Endothelial cell of umbilical vein (primary cell): ENCODE measurements around the gene KDM4C. TPM values are rescaled to one million over a fixed set of nuclear protein-coding genes. Genes with fewer than 3 reads are reported as not detected.
A peak's percentile ranks its signal among the peaks of the same experiment; 100 is the strongest.

ENCODE experiments used
- BruUV-seq: library from RNA; stranded (reverse); fragments of 400-500 nt; replicated peaks from 2 replicates; lab custom pipeline; 2021; lab: Mats Ljungman, UMichigan
- CTCF ChIA-PET: fragments of 300-600, 350-600 bp; sonication (Branson Sonifier 250); formaldehyde crosslinking; loops from one replicate; lab custom pipeline; 2021; ENCODE audit warnings: antibody characterized with exemption, inconsistent platforms; lab: Charles Lee
- POLR2A ChIA-PET: fragments of 300-600, 350-600 bp; sonication (Branson Sonifier 250); formaldehyde crosslinking; loops from one replicate; lab custom pipeline; 2021; ENCODE audit warnings: antibody characterized with exemption, inconsistent platforms; lab: Charles Lee
- DNase-seq: peaks from one replicate; pipeline ENCODE4 v3.0.0-alpha.2; 2011; ENCODE audit warnings: low read depth, low spot score
- FAIRE-seq: peaks from 2 replicates; lab custom pipeline; 2011; peaks lifted over from hg19 to GRCh38; lab: Jason Lieb, UNC
- H2AFZ ChIP-seq: 2 replicates; pipeline ENCODE4 v1.6.0; 2012; ENCODE audit warnings: low read depth, low read length, control low read depth, inconsistent platforms
- H3K27ac ChIP-seq: 2 replicates; pipeline ENCODE4 v1.5.1; 2011; ENCODE audit warnings: low read depth, mild to moderate bottlenecking, control low read depth, low read length, moderate library complexity; ENCODE audit not compliant: insufficient read depth
- H3K27me3 ChIP-seq, 2 experiments: 2 replicates each; pipeline versions ENCODE4 v1.6.0 to v1.6.1; 2011; ENCODE audit warnings: low read length in 2 of 2, mixed read lengths in 1 of 2; ENCODE audit not compliant: control insufficient read depth in 2 of 2, insufficient read depth in 2 of 2
- H3K36me3 ChIP-seq, 2 experiments: 2 replicates in 1 of 2; 3 replicates in 1 of 2; pipeline ENCODE4 v1.5.1; 2011; ENCODE audit warnings: low read length in 2 of 2, mild to moderate bottlenecking in 1 of 2, moderate library complexity in 1 of 2; ENCODE audit not compliant: control insufficient read depth in 2 of 2, insufficient read depth in 2 of 2; ENCODE audit errors: extremely low read depth in 1 of 2
- H3K4me1 ChIP-seq: 3 replicates; pipeline ENCODE4 v1.5.1; 2011; ENCODE audit warnings: mild to moderate bottlenecking, low read length; ENCODE audit not compliant: control insufficient read depth, insufficient read depth; ENCODE audit errors: extremely low read depth
- H3K4me2 ChIP-seq: 2 replicates; pipeline ENCODE4 v1.6.1; 2011; ENCODE audit warnings: low read length, control low read depth, mixed read lengths; ENCODE audit not compliant: insufficient read depth
- H3K4me3 ChIP-seq, 3 experiments: fragments of 200-600 bp in 1 of 3; sonication (generic), shearing (Covaris generic) in 1 of 3; replicated peaks in 1 of 3; 2 replicates each; pipeline ENCODE4 v1.5.1; 2011 to 2016; ENCODE audit warnings: control low read depth in 3 of 3, low read length in 3 of 3, mild to moderate bottlenecking in 2 of 3, inconsistent platforms in 1 of 3, low read depth in 1 of 3, moderate library complexity in 1 of 3; ENCODE audit not compliant: insufficient read depth in 1 of 3
- H3K79me2 ChIP-seq: 2 replicates; pipeline ENCODE4 v1.6.0; 2012; ENCODE audit warnings: low read length, inconsistent platforms; ENCODE audit not compliant: control insufficient read depth, insufficient read depth
- H3K9ac ChIP-seq: replicated peaks from 2 replicates; pipeline ENCODE3; 2011; ENCODE audit warnings: low read length, control low read depth; ENCODE audit not compliant: insufficient read depth; ENCODE audit errors: extremely low read depth
- H3K9me1 ChIP-seq: replicated peaks from 3 replicates; pipeline ENCODE4 v1.6.0; 2011; ENCODE audit warnings: mild to moderate bottlenecking, low read length; ENCODE audit not compliant: control insufficient read depth, insufficient read depth; ENCODE audit errors: extremely low read depth
- H3K9me3 ChIP-seq: replicated peaks from 2 replicates; pipeline ENCODE4 v1.5.1; 2012; ENCODE audit warnings: low read length, inconsistent platforms; ENCODE audit not compliant: control insufficient read depth, insufficient read depth
- H4K20me1 ChIP-seq: replicated peaks from 2 replicates; pipeline ENCODE3; 2011; ENCODE audit warnings: mild to moderate bottlenecking, low read length; ENCODE audit not compliant: control insufficient read depth, insufficient read depth; ENCODE audit errors: extremely low read depth
- CTCF ChIP-seq, 2 donors: IDR thresholded peaks; 1 replicate in 1 of 2; 2 replicates in 1 of 2; pipeline ENCODE4 v1.5.1; 2011; ENCODE audit warnings: low read length in 2 of 2, mild to moderate bottlenecking in 2 of 2, moderate library complexity in 2 of 2, control low read depth in 1 of 2, inconsistent platforms in 1 of 2, low read depth in 1 of 2; ENCODE audit not compliant: insufficient read depth in 1 of 2; ENCODE audit errors: extremely low read depth in 1 of 2
- FOS ChIP-seq: IDR thresholded peaks from 2 replicates; pipeline ENCODE4 v1.6.1; 2011; ENCODE audit warnings: mild to moderate bottlenecking, low read length, moderate library complexity, borderline replicate concordance; ENCODE audit not compliant: insufficient read depth
- GATA2 ChIP-seq: IDR thresholded peaks from 2 replicates; pipeline ENCODE4 v1.7.0; 2011; ENCODE audit warnings: low read depth, mild to moderate bottlenecking, moderate library complexity, mixed read lengths, low read length; ENCODE audit not compliant: insufficient read length, insufficient read depth
- JUN ChIP-seq: IDR thresholded peaks from 2 replicates; pipeline ENCODE4 v1.6.1; 2011; ENCODE audit warnings: borderline replicate concordance, low read depth; ENCODE audit not compliant: insufficient read length, insufficient read depth
- MAX ChIP-seq: IDR thresholded peaks from 2 replicates; pipeline ENCODE4 v1.6.1; 2011; ENCODE audit not compliant: insufficient read depth, insufficient read length
- MYC ChIP-seq: IDR thresholded peaks from one replicate; pipeline ENCODE4 v1.6.1; 2011; ENCODE audit warnings: mild to moderate bottlenecking, low read depth, low read length
- POLR2AphosphoS5 ChIP-seq: IDR thresholded peaks from 2 replicates; pipeline ENCODE4 v1.6.1; 2012; ENCODE audit warnings: low read depth, mild to moderate bottlenecking, control low read depth, low read length, moderate library complexity; ENCODE audit not compliant: insufficient read depth
- dilution Hi-C: fragments of 300-500 bp; cut with MboI; formaldehyde crosslinking; loops from one replicate; pipeline ENCODE4 v1.15.0; 2019; ENCODE audit warnings: low sequenced_read_pairs; ENCODE audit not compliant: extremely low pct_ligation_motif_present
- intact Hi-C: fragments of 100-400 bp; cut with micrococcal nuclease; formaldehyde crosslinking; loops from one replicate; pipeline ENCODE4 v1.10.0; 2022
- polyA plus RNA-seq, 4 experiments: library from polyadenylated mRNA; depleted of rRNA in 3 of 4; stranded (reverse) in 3 of 4; unstranded in 1 of 4; fragments of >200 nt; gene quantifications; 2 replicates each; pipeline versions ENCODE4 v1.2.1 to v1.2.3, GENCODE V29; 2011 to 2012; ENCODE audit warnings: missing spikeins in 1 of 4
- total RNA-seq: library from RNA; stranded (reverse); gene quantifications from 2 replicates; pipeline ENCODE4 v1.2.3, GENCODE V29; 2021

KDM4C gene
- total and polyA plus RNA-seq, 2 donors (not counting 3 experiments of a cell fraction or from before 2014, with no cell fraction given) = 5.4 to 15.0 TPM

GRCh38 chr9:6944093-6944551 is 186.3 kb downstream of the KDM4C start:
- H3K9ac ChIP-seq = no peak overlapping the region
- dilution Hi-C loops = no loop called here
- BruUV-seq = no TSS peak
- H4K20me1 ChIP-seq = no peaks in the 10 kb centered on the region
- H3K79me2 ChIP-seq = no peaks in the 10 kb centered on the region
- no peaks in the 10 kb centered on the region for H3K9me1 ChIP-seq
- TF ChIP-seq CTCF (IDR thresholded peaks at IDR 0.05; ENCODE audit: extremely low read depth in 1 of 2, insufficient read depth in 1 of 2, low read depth in 1 of 2, low read length in 2 of 2) = no peak
- TF ChIP-seq JUN = peak; percentile 93
- no peak for TF ChIP-seq MYC
- peak; percentile 71 for TF ChIP-seq FOS
- intact Hi-C loops = no loop called here
- POLR2A ChIA-PET = interaction anchor here (0.9 kb wide), 1 partner anchor 13 kb away, joined by 8 read pairs; no protein-coding TSS in a partner anchor
- CTCF ChIA-PET = interaction anchor here (0.6 to 2.1 kb wide), 14 partner anchors 9 to 591 kb away, joined by 3 to 12 read pairs (median 6); no protein-coding TSS in a partner anchor
- peak overlapping the region; percentile 51 for H3K4me2 ChIP-seq
- no peaks in the 10 kb centered on the region for H3K27me3 ChIP-seq
- FAIRE-seq (peak; percentile 92), DNase-seq (peak; percentile 80)
- no peaks in the 10 kb centered on the region for H3K9me3 ChIP-seq
- no peaks in the 10 kb centered on the region for H3K36me3 ChIP-seq
- H3K4me1 ChIP-seq = peaks cover 19% of the 10 kb centered on the region
- no peak overlapping the region for H2AFZ ChIP-seq
- H3K27ac ChIP-seq = peak overlapping the region; percentile 20
- H3K4me3 ChIP-seq = no peak overlapping the region

GRCh38 chr9:6944896-6945295 is 187.1 kb downstream of the KDM4C start:
- H3K36me3 ChIP-seq = no peaks in the 10 kb centered on the region
- BruUV-seq = no TSS peak
- dilution Hi-C loops = no loop called here
- no peaks in the 10 kb centered on the region for H3K27me3 ChIP-seq
- CTCF ChIA-PET = interaction anchor here (0.6 to 2.1 kb wide), 14 partner anchors 8 to 1286 kb away, joined by 3 to 12 read pairs (median 6); no protein-coding TSS in a partner anchor
- DNase-seq (no peak), FAIRE-seq (no peak)
- H2AFZ ChIP-seq = no peak overlapping the region
- H4K20me1 ChIP-seq = no peaks in the 10 kb centered on the region
- intact Hi-C loops = no loop called here
- no peaks in the 10 kb centered on the region for H3K9me1 ChIP-seq
- POLR2A ChIA-PET = interaction anchor here (0.9 kb wide), 1 partner anchor 12 kb away, joined by 8 read pairs; no protein-coding TSS in a partner anchor
- no peak overlapping the region for H3K4me3 ChIP-seq
- no peak overlapping the region for H3K9ac ChIP-seq
- peak overlapping the region; percentile 20 for H3K27ac ChIP-seq
- H3K4me2 ChIP-seq = no peak overlapping the region
- TF ChIP-seq POLR2AphosphoS5 = no peak
- no peak for TF ChIP-seq FOS
- TF ChIP-seq MYC = no peak
- no peak for TF ChIP-seq GATA2
- no peak for TF ChIP-seq MAX
- TF ChIP-seq JUN = no peak
- H3K9me3 ChIP-seq = no peaks in the 10 kb centered on the region
- H3K4me1 ChIP-seq = peaks cover 19% of the 10 kb centered on the region
- no peaks in the 10 kb centered on the region for H3K79me2 ChIP-seq
